ENCODE results near the gene SMOC1.
A peak's percentile ranks its signal among the peaks of the same experiment; 100 is the strongest.

SMOC1 gene

DNA sequence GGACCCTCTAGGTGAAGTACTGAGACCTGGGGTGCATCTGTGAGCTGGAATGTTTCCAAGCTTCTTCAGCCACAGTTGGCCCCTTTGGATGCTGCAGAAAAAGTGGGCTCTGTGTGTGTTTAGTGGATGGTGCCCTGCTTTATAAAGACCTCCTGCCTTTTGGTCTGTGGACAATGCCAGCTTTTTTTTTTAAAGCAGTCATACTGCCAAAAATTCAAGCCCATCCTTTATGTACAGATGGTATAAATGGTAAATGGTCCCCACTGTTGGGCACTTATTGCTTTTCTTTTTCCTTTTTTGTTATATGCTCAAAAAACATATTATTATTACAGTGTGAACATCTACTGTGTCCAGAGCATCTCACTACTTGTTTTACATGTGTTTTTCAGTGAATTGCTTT is 81.1 kb downstream of the SMOC1 start:
- no peak overlapping the region for H3K27ac ChIP-seq (ENCODE audit: low read depth, low read length)
- no peaks in the 10 kb centered on the region for H3K36me3 ChIP-seq (ENCODE audit: control insufficient read depth, insufficient read depth, low read length)
- H3K4me1 ChIP-seq (ENCODE audit: control insufficient read depth, low read depth, low read length): no peaks in the 10 kb centered on the region
- H3K79me1 ChIP-seq (ENCODE audit: low read length): no peaks in the 10 kb centered on the region
- H4K8ac ChIP-seq (ENCODE audit: low read depth, low read length): no peak overlapping the region
- no peak overlapping the region for H3K4me3 ChIP-seq (ENCODE audit: low read length)
- no peak overlapping the region for H3K23ac ChIP-seq (ENCODE audit: low read length)
- H3K9ac ChIP-seq (ENCODE audit: low read length): no peak overlapping the region
- H2AK5ac ChIP-seq (ENCODE audit: low read length): no peak overlapping the region
- no peak overlapping the region for H2BK120ac ChIP-seq (ENCODE audit: low read depth, low read length)
- H3K79me2 ChIP-seq (ENCODE audit: control insufficient read depth, insufficient read depth, low read length): no peaks in the 10 kb centered on the region
- H3K18ac ChIP-seq (ENCODE audit: low read length): no peak overlapping the region
- H3K4me2 ChIP-seq (ENCODE audit: low read length): no peak overlapping the region
- H3K4ac ChIP-seq (ENCODE audit: low read depth, low read length): no peak overlapping the region
- no peak for DNase-seq
- no peak overlapping the region for H4K5ac ChIP-seq (ENCODE audit: low read length)
- no peaks in the 10 kb centered on the region for H3K27me3 ChIP-seq (ENCODE audit: insufficient read depth, low read length, poor library complexity)
- H2BK15ac ChIP-seq (replicated peaks; ENCODE audit: low read depth): no peak overlapping the region
- H2BK5ac ChIP-seq (ENCODE audit: low read length): no peak overlapping the region
- no peak overlapping the region for H3K56ac ChIP-seq (ENCODE audit: low read length)

DNA sequence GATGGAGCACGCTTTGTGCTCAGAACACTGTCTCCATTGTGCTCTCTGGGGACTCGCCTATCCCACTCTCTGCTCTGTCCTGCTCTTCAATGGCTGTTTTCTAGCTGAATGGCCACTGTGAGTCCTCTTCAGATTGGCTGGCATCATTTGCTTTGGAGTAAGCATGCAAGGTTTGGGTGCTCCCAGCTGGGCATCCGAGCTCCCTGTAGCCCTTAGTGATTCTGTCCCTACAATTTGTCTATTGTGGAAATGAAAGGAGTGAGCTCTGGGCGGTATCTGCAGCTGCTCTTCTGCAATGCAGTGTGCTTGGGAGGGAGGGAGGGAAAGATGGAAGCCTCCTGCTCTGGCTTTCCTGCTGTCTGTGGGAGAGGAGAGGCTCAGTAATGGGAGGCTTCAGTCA is 84.8 kb downstream of the SMOC1 start:
- no peak overlapping the region for H2BK120ac ChIP-seq (ENCODE audit: low read depth, low read length)
- no peak overlapping the region for H3K4me2 ChIP-seq (ENCODE audit: low read length)
- no peaks in the 10 kb centered on the region for H3K36me3 ChIP-seq (ENCODE audit: control insufficient read depth, insufficient read depth, low read length)
- H3K27ac ChIP-seq (ENCODE audit: low read depth, low read length): no peak overlapping the region
- H3K9ac ChIP-seq (ENCODE audit: low read length): no peak overlapping the region
- no peak overlapping the region for H3K18ac ChIP-seq (ENCODE audit: low read length)
- no CpG with 5 or more reads among the region's 4 CpGs for WGBS (ENCODE audit: extremely low coverage, insufficient coverage, low lambda C conversion rate)
- H4K8ac ChIP-seq (ENCODE audit: low read depth, low read length): no peak overlapping the region
- no peaks in the 10 kb centered on the region for H3K79me1 ChIP-seq (ENCODE audit: low read length)
- no peak overlapping the region for H3K4ac ChIP-seq (ENCODE audit: low read depth, low read length)
- no peak overlapping the region for H2AK5ac ChIP-seq (ENCODE audit: low read length)
- H3K56ac ChIP-seq (ENCODE audit: low read length): no peak overlapping the region
- no peak overlapping the region for H2BK5ac ChIP-seq (ENCODE audit: low read length)
- no peak overlapping the region for H2BK15ac ChIP-seq (replicated peaks; ENCODE audit: low read depth)
- no peak for DNase-seq
- no peaks in the 10 kb centered on the region for H3K27me3 ChIP-seq (ENCODE audit: insufficient read depth, low read length, poor library complexity)
- H3K4me3 ChIP-seq (ENCODE audit: low read length): no peak overlapping the region
- H4K5ac ChIP-seq (ENCODE audit: low read length): no peak overlapping the region
- no peaks in the 10 kb centered on the region for H3K4me1 ChIP-seq (ENCODE audit: control insufficient read depth, low read depth, low read length)
- H3K23ac ChIP-seq (ENCODE audit: low read length): no peak overlapping the region
- no peaks in the 10 kb centered on the region for H3K79me2 ChIP-seq (ENCODE audit: control insufficient read depth, insufficient read depth, low read length)

DNA sequence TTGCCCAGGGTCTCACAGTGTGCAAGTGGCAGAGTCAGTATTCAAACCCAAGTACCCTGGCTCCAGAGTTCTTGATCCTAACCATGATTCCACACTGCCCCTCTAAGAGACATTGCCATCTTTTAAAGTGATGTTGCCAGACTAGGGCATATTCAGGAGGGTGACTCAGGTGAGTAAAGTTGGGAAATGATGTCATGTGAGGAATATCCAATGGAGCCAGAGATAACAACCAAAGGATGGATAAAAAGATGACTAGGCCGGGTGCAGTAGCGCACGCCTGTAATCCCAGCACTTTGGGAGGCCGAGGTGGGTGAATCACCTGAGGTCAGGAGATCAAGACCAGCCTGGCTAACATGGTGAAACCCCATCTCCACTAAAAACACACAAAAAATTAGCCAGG is 85.6 kb downstream of the SMOC1 start:
- Histone ChIP-seq H3K4me1 (ENCODE audit: control insufficient read depth, low read depth, low read length) (no peaks in the 10 kb centered on the region), H2BK5ac (ENCODE audit: low read length) (no peak overlapping the region), H3K27ac (ENCODE audit: low read depth, low read length) (no peak overlapping the region), H2BK15ac (replicated peaks; ENCODE audit: low read depth) (no peak overlapping the region), H3K4ac (ENCODE audit: low read depth, low read length) (no peak overlapping the region), H3K79me1 (ENCODE audit: low read length) (no peaks in the 10 kb centered on the region), H3K79me2 (ENCODE audit: control insufficient read depth, insufficient read depth, low read length) (no peaks in the 10 kb centered on the region), H3K4me2 (ENCODE audit: low read length) (no peak overlapping the region), H2BK120ac (ENCODE audit: low read depth, low read length) (no peak overlapping the region), H3K56ac (ENCODE audit: low read length) (no peak overlapping the region), H3K9ac (ENCODE audit: low read length) (no peak overlapping the region), H3K36me3 (ENCODE audit: control insufficient read depth, insufficient read depth, low read length) (no peaks in the 10 kb centered on the region), H3K27me3 (ENCODE audit: insufficient read depth, low read length, poor library complexity) (no peaks in the 10 kb centered on the region), H3K23ac (ENCODE audit: low read length) (no peak overlapping the region), H3K4me3 (ENCODE audit: low read length) (no peak overlapping the region), H4K8ac (ENCODE audit: low read depth, low read length) (no peak overlapping the region), H2AK5ac (ENCODE audit: low read length) (no peak overlapping the region), H4K5ac (ENCODE audit: low read length) (no peak overlapping the region), H3K18ac (ENCODE audit: low read length) (no peak overlapping the region)
- DNase-seq: peak; percentile 5
- WGBS (ENCODE audit: extremely low coverage, insufficient coverage, low lambda C conversion rate): no CpG with 5 or more reads among the region's 4 CpGs

DNA sequence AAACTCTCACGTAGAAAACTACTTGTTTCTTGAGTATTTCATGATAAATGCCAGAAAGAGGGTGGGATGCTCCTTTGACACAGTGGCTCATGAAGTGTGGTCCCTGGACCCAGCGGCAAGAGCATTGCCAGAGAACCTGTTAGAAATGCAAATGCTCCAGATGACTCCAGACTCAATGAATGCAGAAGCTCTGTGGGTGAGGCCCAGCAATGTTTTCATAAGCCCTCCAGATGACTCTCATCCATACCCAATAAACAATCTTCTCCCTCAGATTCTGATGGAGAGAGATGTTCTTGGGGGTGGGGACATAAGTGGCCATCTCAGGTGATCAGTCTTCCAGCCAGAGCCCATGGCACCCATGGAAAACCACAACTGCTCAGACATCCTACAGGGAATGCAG is 88.9 kb downstream of the SMOC1 start:
- Histone ChIP-seq H2BK5ac (ENCODE audit: low read length) (no peak overlapping the region), H3K36me3 (ENCODE audit: control insufficient read depth, insufficient read depth, low read length) (no peaks in the 10 kb centered on the region), H3K18ac (ENCODE audit: low read length) (no peak overlapping the region), H3K27ac (ENCODE audit: low read depth, low read length) (no peak overlapping the region), H3K56ac (ENCODE audit: low read length) (no peak overlapping the region), H2BK15ac (replicated peaks; ENCODE audit: low read depth) (no peak overlapping the region), H3K4me3 (ENCODE audit: low read length) (no peak overlapping the region), H3K4me1 (ENCODE audit: control insufficient read depth, low read depth, low read length) (no peaks in the 10 kb centered on the region), H3K79me1 (ENCODE audit: low read length) (no peaks in the 10 kb centered on the region), H3K9ac (ENCODE audit: low read length) (no peak overlapping the region), H3K23ac (ENCODE audit: low read length) (no peak overlapping the region), H3K27me3 (ENCODE audit: insufficient read depth, low read length, poor library complexity) (no peaks in the 10 kb centered on the region), H3K4ac (ENCODE audit: low read depth, low read length) (no peak overlapping the region), H4K5ac (ENCODE audit: low read length) (no peak overlapping the region), H3K79me2 (ENCODE audit: control insufficient read depth, insufficient read depth, low read length) (no peaks in the 10 kb centered on the region), H2AK5ac (ENCODE audit: low read length) (no peak overlapping the region), H3K4me2 (ENCODE audit: low read length) (no peak overlapping the region), H4K8ac (ENCODE audit: low read depth, low read length) (no peak overlapping the region), H2BK120ac (ENCODE audit: low read depth, low read length) (no peak overlapping the region)
- DNase-seq: peak; percentile 3
- no CpG with 5 or more reads among the region's 2 CpGs for WGBS (ENCODE audit: extremely low coverage, insufficient coverage, low lambda C conversion rate)

DNA sequence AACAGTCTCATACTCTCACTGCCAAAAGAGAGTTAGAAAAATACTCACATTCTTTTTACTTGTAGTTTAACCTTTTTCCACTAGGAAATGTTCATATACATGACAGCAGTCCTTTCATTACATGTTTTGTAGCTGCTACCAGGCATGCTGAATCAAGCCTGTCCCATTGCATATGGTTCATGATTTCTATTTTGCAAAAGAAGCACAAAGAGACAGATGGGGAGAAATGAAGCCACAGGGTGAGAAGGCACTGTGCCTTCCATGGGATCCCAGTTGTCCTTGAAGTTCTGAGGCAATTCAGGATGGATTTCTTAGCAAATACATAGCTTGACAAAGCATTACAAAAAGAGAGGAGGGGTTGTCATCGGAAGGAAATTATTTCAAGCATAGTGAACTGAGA is 89.5 kb downstream of the SMOC1 start:
- H2AK5ac ChIP-seq (ENCODE audit: low read length): no peak overlapping the region
- H2BK120ac ChIP-seq (ENCODE audit: low read depth, low read length): no peak overlapping the region
- no peaks in the 10 kb centered on the region for H3K4me1 ChIP-seq (ENCODE audit: control insufficient read depth, low read depth, low read length)
- DNase-seq: no peak
- H3K56ac ChIP-seq (ENCODE audit: low read length): no peak overlapping the region
- no peaks in the 10 kb centered on the region for H3K27me3 ChIP-seq (ENCODE audit: insufficient read depth, low read length, poor library complexity)
- H2BK15ac ChIP-seq (replicated peaks; ENCODE audit: low read depth): no peak overlapping the region
- no peaks in the 10 kb centered on the region for H3K79me1 ChIP-seq (ENCODE audit: low read length)
- H3K27ac ChIP-seq (ENCODE audit: low read depth, low read length): no peak overlapping the region
- H2BK5ac ChIP-seq (ENCODE audit: low read length): no peak overlapping the region
- no peak overlapping the region for H3K9ac ChIP-seq (ENCODE audit: low read length)
- no peak overlapping the region for H3K18ac ChIP-seq (ENCODE audit: low read length)
- H3K4ac ChIP-seq (ENCODE audit: low read depth, low read length): no peak overlapping the region
- no peak overlapping the region for H3K4me3 ChIP-seq (ENCODE audit: low read length)
- no peak overlapping the region for H4K5ac ChIP-seq (ENCODE audit: low read length)
- no peak overlapping the region for H4K8ac ChIP-seq (ENCODE audit: low read depth, low read length)
- H3K23ac ChIP-seq (ENCODE audit: low read length): no peak overlapping the region
- H3K36me3 ChIP-seq (ENCODE audit: control insufficient read depth, insufficient read depth, low read length): no peaks in the 10 kb centered on the region
- no CpG with 5 or more reads among the region's 1 CpG for WGBS (ENCODE audit: extremely low coverage, insufficient coverage, low lambda C conversion rate)
- H3K4me2 ChIP-seq (ENCODE audit: low read length): no peak overlapping the region
- H3K79me2 ChIP-seq (ENCODE audit: control insufficient read depth, insufficient read depth, low read length): no peaks in the 10 kb centered on the region

DNA sequence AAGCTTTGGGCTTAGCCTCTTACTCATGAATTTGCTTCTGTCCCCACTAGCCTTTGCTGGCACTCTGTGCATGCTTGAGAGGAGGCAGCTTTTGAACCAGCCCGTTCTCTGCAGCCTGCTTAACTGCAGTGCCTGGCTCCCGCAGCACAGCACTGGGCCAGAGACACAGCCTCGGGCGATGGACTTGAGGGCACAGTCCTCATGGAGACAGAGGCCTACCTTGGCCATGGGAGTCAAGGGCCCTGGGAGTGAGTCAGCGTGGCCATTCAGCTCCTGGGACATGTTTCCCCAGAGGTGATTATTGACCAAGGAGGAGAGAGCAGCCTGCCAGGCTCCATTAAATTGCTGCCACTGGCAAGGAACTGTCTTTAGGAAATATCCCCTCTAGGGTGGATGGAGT is 93.5 kb downstream of the SMOC1 start:
- DNase-seq: no peak
- no CpG with 5 or more reads among the region's 5 CpGs for WGBS (ENCODE audit: extremely low coverage, insufficient coverage, low lambda C conversion rate)
- no peaks in the 10 kb centered on the region for H3K4me1 ChIP-seq (ENCODE audit: control insufficient read depth, low read depth, low read length)
- no peak overlapping the region for H3K27ac ChIP-seq (ENCODE audit: low read depth, low read length)
- H3K23ac ChIP-seq (ENCODE audit: low read length): no peak overlapping the region
- no peak overlapping the region for H4K8ac ChIP-seq (ENCODE audit: low read depth, low read length)
- H3K27me3 ChIP-seq (ENCODE audit: insufficient read depth, low read length, poor library complexity): no peaks in the 10 kb centered on the region
- H2BK15ac ChIP-seq (replicated peaks; ENCODE audit: low read depth): no peak overlapping the region
- no peaks in the 10 kb centered on the region for H3K79me2 ChIP-seq (ENCODE audit: control insufficient read depth, insufficient read depth, low read length)
- H3K4me3 ChIP-seq (ENCODE audit: low read length): no peak overlapping the region
- H2AK5ac ChIP-seq (ENCODE audit: low read length): no peak overlapping the region
- H4K5ac ChIP-seq (ENCODE audit: low read length): no peak overlapping the region
- no peaks in the 10 kb centered on the region for H3K79me1 ChIP-seq (ENCODE audit: low read length)
- H2BK5ac ChIP-seq (ENCODE audit: low read length): no peak overlapping the region
- no peak overlapping the region for H3K9ac ChIP-seq (ENCODE audit: low read length)
- no peaks in the 10 kb centered on the region for H3K36me3 ChIP-seq (ENCODE audit: control insufficient read depth, insufficient read depth, low read length)
- H2BK120ac ChIP-seq (ENCODE audit: low read depth, low read length): no peak overlapping the region
- no peak overlapping the region for H3K18ac ChIP-seq (ENCODE audit: low read length)
- no peak overlapping the region for H3K4me2 ChIP-seq (ENCODE audit: low read length)
- no peak overlapping the region for H3K56ac ChIP-seq (ENCODE audit: low read length)
- no peak overlapping the region for H3K4ac ChIP-seq (ENCODE audit: low read depth, low read length)

All from mesendoderm (in vitro differentiated cells).